HG03457 (cell line): ENCODE data around the gene C13orf46.

Experiments
- ATAC-seq: cut with Tn5 transposase; IDR thresholded peaks from one replicate; pipeline ENCODE4 v1.9.1; 2021; ENCODE audit warnings: moderate number of reproducible peaks; ENCODE audit not compliant: unreplicated experiment

Gene C13orf46

DNA sequence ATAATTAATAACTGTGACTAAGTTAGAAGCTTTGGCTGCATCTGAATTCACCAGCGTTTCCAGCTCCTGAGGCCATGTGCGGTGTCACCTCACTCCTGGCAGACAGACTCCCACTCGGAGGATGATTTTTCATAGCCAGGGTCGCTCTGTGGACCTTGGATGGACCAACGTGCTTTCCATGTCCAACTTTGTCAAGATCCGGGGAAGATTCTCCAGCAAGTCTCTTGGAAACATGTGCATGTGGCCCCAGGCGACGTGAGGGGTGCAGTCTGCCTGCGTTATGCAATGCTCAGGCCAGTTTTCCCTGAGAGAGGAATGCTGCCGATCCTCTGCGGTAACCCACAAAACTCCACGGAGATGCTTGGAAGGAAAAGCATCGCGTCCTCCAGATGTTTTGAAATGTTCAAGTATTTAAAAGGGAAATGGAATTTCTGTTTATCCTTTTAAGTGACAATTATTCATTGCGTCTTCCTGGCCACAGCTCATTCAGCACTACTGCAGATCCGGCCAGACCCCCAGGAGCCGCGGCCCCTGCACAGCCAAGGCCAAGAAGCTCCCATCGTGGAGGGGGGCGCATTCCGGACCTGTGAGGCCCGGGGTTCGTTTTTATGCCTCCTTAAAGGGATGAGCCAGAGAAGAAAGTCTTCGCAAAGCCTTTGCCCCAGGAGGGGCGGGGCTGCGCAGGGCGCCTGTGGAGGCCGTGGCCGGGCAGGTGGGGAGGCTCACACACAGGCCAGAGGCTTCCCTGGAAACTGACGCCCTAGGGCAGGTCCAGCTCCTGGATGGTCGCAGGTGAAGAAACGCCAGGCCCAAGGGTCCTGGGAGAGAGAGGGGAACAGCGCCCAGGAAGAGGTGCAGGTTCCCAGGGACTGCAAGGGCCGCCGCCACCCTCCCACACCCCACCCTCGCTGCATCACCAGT is 46.0 kb downstream of the C13orf46 start:
- ATAC-seq, result no peak

DNA sequence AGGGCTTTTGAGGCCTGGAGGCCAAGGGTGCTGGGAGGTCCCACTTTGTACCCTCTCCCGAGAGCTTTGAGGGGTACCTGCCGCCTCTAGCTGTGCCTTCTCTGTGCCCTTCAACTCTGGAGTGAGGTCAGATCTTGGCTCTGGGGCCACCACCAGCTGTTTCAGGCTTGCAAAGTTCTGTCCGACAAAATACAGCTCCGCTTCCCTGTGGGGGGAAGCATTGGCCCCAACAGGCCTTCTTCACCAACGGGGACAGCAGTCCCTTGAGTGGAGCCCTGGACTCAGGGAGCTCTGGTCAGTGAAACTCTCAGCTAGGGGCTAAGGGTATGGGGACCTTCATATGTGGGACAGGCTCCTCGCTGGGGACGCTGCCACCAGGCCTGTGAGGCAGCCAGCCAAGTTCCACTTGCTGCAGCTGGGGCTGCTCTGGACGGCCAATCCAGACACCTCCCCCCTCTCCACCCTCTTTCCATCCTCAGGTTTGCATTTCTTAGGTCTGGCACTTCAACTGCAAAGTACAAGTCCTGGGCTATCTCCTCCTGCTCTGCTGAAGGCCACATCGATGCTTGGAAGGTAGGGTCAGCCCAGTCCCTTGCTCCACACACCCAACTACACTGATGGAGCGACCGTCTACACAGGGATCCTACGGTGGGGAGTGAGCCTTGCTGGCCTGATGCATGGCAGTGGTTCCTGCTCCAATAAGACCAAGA is 46.8 kb downstream of the C13orf46 start:
- ATAC-seq, result no peak

DNA sequence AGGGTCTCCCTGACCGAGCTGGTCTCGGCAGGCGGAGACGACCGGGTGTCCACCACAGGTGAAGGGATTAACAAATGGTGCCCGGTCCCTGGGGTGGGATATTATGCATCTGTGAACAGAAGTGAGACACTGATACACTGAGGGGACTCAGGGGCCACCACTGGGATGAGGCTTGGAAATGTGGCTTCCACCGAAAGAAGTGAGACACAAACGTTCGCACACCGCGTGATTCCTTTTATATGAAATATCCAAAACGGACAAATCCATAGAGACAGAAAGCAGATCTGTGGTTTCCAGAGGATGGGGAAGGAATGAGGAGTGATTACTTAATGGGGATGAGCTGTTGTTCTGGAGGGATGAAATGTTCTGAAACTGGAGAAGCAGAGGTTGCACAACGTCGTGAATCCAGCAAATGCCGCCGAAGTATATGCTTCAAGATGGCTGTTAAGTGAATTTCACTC is 47.5 kb downstream of the C13orf46 start:
- no peak for ATAC-seq

DNA sequence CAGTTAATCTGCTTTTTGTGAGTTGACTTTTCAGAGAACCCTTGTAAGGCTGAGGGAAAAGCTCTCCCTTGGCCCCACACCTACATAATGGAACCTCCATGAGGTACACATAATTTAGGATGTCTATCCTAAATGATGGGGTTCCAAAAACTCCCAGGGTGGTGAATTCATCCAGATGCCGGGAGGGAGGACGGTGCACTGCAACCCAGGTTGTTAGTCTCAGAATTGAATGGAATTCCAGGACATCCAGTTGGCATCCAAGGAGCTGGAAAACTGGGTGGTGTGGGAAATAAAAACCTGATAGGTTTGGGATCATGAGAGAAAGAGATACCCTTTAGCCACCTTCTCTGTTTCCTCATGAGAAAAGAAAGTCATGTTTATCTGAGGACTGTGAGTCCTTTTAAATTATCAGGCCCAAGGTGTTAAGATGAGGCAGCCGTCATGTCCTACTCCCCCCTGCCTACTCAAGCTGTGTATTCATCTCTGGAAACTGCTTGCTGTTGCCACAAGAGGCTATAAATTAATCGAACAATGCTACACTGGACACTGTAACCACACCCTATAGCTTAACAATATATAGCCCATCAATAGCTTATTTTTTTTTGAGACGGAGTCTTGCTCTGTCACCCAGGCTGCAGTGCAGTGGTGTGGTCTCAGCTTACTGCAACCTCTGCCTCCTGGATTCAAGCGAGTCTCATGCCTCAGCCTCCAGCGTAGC is 49.5 kb downstream of the C13orf46 start:
- ATAC-seq, result no peak

DNA sequence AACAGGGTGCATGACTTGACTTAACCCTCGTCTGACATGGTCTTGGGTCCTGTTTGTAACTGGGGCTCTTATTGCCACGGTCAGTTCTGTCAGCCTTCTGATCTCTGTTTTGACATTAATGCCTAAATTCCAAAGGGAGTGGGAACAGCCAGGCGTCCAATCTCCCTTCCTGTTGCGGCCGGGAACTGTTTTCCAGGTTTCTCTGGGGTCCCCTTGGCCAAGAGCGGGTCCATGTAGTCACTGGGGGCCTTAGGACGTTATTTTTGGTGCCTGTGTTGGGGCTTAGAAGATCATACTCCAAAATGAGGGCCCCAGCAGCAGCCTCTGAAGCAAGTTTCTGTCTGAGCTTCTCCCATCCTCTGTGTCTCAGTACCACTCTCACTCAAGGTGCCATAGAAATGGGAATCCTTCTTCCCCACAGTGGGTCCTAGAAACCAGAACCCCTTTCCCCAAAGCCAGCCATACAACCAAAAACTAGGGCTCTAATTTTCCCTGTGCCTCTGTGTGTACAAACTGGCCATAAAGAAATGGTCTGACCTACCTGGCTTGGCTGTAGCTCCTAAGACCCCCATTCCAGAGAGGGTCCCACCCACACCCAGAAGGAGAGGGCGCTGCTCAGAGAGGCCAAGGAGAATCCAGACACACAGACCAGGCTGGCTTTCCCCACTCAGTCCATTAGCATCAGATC is 50.4 kb downstream of the C13orf46 start:
- no peak for ATAC-seq

DNA sequence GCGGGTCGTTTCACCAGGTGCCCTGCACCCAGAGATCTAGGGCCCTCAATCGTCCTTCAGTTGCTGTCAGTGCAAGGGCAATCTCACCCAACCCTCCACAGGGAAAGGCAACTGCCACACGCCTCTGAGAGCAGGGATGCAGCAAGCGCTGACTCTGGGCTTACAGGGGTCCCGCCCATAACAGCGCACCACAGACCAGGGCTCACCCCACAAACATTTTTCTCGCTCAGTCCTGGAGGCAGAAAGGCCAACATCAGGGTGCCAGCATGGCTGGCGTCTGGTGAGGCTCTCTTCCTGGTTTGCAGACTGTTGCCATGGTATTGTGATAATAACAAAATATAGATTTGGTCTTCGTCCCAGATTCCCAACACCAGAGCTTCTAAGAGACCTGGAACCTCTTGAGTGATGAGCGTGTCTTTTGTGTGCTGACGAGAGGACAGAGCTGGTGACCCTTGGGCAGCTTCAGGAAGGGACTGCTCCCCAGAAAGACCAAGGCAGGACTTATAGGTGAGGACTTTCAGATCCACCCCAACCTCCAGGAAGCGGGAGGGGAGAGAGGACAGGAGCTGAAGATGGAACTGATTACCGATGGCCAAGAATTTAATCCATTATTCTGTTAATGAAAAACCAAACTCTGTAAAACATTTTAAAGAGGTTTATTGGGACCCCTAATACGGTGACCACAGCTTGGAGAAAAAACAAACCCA is 51.3 kb downstream of the C13orf46 start:
- ATAC-seq, result no peak

DNA sequence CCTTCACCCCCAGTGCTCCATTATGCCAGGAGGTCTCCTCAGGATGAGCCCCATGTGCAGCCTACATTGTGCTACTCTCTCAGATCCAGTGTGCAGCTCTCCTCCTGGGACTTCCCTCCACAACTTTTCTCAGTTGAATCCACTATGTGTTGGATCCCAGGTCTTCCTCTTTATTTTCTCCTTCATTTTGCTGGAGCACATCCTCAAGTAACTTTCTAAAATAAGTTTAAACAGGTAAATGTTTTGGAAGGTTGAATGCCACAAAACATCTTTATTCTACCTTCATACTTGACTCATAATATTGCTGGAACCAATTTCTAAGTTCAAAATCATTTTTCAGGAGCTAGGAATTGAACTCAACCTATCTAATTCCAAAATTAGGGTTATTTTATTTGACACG is 52.1 kb downstream of the C13orf46 start:
- ATAC-seq, result no peak

DNA sequence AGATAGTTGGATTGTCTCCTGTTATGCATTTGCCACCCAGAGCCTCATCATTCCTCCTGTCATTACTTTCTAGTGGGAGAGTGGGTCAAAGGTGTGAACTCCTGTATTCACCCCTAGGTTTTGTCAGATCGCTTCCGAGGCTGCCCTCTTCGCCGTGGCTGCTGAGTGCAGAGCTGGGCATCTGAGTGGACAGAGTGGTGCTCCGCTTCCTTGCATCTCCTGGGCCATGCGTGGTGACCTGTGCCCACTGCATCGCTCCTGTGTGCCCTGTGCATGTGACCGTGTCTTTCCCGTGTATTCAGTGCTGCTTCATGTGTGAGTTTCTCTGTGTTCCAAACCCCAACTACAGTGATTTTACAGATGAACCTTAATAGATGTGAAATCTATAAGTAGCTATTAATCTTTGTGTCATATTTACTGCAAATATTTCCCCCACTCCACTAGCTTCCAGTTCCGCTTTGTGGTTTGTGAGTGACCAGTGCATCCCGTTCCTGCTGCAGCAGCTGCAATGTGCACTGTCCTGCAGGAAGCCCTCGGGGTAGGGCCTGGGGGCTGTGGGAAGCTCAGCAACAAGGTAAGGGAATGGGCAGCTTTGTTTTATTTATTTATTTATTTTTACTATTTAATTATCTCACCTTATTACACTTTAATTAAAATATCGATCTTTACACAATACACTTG is 53.1 kb downstream of the C13orf46 start:
- no peak for ATAC-seq

DNA sequence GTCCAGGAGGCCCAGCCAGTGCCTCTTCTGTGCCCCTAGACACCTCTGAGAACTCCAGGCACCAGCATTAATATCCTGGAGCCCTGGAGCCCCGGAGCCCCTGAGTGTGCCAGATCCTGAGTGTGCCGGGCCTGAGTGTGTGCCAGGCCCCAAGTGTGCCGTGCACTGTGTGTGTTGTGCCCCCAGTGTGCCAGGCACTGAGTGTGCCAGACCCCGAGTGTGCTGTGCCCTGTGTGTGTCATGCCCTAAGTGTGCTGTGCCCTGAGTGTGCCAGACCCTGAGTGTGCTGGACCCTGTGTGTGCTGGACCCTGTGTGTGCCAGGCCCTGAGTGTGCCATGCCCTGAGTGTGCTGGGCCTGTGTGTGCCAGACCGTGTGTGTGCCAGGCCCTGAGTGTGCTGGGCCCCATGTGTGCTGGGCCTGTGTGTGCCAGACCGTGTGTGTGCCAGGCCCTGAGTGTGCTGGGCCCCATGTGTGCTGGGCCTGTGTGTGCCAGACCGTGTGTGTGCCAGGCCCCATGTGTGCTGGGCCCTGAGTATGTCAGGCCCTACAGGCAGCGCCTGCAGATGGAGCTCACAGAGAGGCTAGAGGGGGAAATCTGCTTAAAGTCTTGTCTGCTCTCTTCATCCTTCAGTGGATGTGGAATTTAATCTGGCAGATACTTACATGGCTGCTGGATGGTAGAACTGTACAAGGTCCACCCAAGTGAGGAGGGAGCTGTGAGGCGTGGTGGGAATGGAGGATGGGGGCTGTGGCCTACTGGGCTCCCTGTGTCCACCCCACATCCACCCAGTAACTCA is 53.9 kb downstream of the C13orf46 start:
- ATAC-seq, result no peak

DNA sequence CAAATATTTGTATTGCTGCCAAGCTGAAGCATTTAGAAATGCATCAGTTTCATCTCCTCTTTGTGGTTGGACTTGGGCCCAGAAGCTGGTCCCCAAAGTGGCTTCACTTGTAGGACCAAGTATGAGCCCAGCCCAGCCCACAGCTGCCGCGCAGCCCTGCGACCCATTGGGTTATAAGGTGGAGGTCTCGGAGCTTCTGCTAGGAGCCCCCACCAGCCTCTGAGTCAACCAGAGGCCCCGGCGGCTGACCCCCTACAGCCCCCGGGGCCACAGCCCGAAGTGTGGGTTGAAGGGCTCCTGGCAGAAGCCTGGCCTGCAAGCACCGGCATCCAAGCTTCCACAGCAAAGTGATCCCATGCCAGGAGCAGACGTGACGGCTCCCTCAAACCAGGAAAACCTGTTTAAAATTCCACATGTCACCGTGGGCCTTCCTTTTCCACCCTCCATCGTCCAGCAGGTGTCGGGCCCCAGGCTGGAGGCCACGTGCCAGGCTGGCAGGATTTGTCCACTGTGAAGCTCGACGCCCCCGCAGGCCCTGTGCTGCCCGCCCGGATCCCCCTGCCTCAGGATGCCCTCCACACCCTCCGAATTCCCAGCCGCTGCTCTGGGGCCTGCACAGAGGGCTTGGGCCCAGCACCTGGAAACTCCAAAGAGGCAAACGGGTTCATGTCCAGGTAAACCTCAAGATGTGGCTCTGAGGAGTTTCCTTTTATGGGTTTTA is 54.7 kb downstream of the C13orf46 start:
- ATAC-seq, result no peak

DNA sequence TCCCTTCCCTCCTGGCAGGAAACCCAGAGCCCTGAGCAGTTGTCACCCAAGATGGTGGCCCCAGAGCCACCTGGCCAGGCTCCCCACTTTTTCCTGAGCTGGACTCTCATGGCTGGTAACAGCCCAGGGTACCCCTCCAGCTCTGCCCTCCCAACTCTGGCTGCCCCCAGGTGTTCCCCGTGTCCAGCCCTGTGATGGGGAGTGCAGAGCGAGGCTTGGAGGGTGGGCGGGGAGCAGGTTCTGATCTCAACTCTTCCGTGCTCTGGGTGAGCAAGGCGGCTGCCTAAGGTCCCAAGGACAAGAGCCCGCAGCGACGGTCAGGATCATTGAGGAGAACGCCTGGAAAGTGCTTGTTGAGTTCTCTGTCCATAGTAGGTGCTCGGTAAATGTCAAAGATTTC is 55.3 kb downstream of the C13orf46 start:
- ATAC-seq, result no peak

DNA sequence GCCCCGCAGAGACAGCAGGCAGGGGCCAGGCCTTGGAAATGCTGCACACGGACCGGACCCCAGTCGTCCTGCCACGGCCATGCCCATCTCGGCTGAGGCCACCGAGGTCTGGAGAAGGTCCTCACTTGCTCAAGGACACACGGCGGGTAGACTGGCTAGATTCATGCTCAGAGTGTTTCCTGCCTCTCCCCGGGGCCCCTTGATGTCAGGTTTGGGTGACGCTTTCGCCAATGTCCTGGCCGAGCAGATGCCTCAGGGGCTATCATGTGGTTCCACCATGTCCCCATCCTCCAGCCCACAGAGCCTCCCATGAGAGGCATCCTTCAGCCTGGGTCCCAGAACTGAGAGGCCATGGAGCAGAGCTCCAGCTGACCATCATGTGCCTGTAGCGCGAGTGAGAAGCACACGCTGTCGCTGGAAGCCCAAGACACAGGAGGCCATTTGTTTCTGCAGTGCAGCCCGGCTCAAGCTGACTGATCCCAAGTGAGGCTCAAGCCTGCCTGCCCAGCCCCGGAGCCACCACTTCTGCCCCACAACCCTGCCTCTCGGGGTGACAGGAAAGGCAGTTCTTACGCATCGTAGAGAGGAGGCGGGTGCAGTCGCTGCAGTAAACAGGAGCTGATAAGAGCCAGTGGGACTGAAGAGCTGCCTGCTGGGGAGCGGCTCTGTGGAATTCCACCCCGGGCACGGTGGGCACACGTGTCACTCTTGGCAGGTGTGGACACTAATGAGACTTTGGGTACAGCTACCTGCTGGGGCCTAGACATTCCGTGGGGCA is 56.1 kb downstream of the C13orf46 start:
- no peak for ATAC-seq

DNA sequence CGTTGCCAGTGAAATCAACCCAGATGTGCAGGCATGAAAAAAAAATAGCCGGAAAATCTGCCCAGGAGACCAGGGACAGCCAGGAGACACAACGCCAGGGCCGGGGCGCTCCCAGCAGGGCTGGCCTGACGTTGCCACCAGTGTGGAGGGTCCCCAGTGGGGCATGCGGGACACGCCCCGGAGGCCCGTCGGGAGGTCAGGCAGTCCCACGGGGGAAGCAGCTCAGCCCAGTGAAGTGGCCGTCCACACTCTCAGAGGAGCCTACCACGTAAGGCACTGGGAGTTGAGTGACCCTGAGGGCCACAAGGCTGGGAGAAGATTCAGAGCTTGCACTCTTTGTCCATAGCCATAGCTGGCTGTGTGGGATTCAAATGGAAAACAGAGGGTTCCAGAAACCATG is 56.8 kb downstream of the C13orf46 start:
- ATAC-seq, result no peak

DNA sequence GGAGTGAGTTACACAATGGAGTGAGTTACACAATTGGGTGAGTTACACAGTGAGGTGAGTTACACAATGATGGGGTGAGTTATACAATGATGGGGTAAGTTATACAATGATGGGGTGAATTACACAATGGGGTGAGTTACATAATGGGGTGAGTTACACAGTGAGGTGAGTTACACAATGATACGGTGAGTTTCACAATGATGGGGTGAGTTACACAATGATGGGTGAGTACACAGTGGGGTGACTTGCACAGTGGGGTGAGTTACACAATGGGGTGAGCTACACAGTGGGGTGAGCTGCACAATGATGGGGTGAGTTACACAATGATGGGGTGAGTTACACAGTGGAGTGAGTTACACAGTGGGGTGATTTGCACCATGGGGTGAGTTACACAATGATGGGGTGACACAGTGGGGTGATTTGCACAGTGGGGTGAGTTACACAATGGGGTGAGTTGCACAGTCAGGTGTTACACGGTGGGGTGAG is 57.5 kb downstream of the C13orf46 start:
- ATAC-seq, result no peak

DNA sequence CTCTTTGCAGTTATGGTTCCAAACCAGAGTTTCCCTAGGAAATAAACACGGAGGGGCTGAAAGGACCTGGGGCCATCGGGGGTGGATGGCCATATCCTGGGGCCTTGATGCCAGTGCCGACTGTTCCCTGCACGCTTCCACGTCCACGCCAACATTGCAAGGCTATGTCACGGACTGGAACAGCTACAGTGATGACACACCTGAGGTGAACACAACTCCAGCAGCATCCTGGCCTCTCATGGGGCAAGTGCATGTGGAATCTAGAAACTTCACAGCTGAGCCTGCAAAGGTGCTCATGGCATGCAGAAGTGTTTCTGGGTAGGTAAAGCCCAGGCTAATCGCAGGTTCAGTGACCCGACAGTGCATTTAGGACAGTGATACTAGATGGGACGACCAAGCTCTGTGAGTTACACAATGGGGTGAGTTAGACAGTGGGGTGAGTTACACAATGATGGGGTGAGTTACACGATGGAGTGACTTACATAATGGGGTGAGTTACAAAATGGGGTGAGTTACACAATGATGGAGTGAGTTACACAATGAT is 58.0 kb downstream of the C13orf46 start:
- no peak for ATAC-seq

DNA sequence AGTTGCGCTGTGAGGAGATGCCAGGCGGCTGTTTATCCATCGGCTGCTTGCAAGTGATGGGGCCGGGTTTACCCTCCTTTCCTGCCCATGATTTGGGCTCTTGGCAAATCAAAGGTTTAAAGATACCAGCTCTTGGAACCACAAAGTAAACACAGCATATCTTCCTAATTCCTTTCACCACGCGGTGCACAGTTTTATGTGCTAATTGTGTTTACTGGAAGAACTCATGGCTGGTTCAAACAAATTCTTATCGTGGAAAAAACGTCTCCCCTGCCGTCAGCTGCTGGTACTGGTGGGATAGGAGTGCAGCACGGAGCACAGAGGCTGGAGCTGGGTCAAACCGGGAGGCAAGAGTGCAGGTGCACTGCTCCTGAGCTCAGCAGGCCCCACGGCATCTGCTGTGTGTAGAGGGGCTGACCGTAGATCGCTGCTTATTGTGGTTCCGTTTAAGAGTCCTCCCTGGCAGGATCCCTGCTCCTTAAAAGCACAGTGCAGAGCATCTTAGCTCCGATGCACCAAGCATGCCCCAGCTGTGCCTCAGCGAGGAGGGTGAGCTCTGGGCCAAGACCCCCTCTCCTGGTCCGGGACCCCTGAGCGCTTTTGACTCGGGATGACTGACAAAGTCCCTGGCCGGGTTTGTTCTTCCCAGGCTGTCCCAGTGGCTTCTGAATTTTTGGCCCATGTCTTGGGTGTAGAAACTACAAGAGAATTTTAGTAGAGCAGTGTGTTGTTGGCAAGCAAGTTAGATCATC is 58.7 kb downstream of the C13orf46 start:
- ATAC-seq, result no peak
